GM19099 (cell line): ENCODE measurements around the gene RALGPS2.

Experiments
- POLR2A ChIP-seq: IDR thresholded peaks from 3 replicates; pipeline ENCODE4 v1.6.1; 2011; ENCODE audit warnings: low read depth; ENCODE audit not compliant: insufficient read length; ENCODE audit errors: extremely low read depth

Gene RALGPS2

GRCh38 chr1:178933105-178933561 is 208.1 kb downstream of the RALGPS2 start:
- TF ChIP-seq POLR2A, result no peak

- no peak for TF ChIP-seq POLR2A
These were observed 208.9 kb downstream of the RALGPS2 start for GRCh38 chr1:178933709-178934490.

GRCh38 chr1:178934546-178934945 is 209.5 kb downstream of the RALGPS2 start:
- no peak for TF ChIP-seq POLR2A

GRCh38 chr1:178935610-178936009 is 210.6 kb downstream of the RALGPS2 start:
- no peak for TF ChIP-seq POLR2A

- TF ChIP-seq POLR2A, result no peak
These were observed 212.7 kb downstream of the RALGPS2 start for GRCh38 chr1:178937695-178938094.

- TF ChIP-seq POLR2A, result no peak
These were observed 213.3 kb downstream of the RALGPS2 start for GRCh38 chr1:178938101-178938958.

- TF ChIP-seq POLR2A, result no peak
These were observed 213.9 kb downstream of the RALGPS2 start for GRCh38 chr1:178938959-178939317.

GRCh38 chr1:178939338-178940067 is 214.5 kb downstream of the RALGPS2 start:
- TF ChIP-seq POLR2A, result no peak

- no peak for TF ChIP-seq POLR2A
These were observed 215.2 kb downstream of the RALGPS2 start for GRCh38 chr1:178940068-178940765.

GRCh38 chr1:178941261-178941689 is 216.2 kb downstream of the RALGPS2 start:
- no peak for TF ChIP-seq POLR2A

- no peak for TF ChIP-seq POLR2A
These were observed 216.8 kb downstream of the RALGPS2 start for GRCh38 chr1:178941849-178942248.

GRCh38 chr1:178942285-178943198 is 217.5 kb downstream of the RALGPS2 start:
- TF ChIP-seq POLR2A, result no peak

GRCh38 chr1:178944729-178945128 is 219.7 kb downstream of the RALGPS2 start:
- TF ChIP-seq POLR2A, result no peak
